CD4-positive, alpha-beta T cell treated with Interleukin-21 for 1 hour (primary cell): ENCODE results near the gene ZNF714.
"Not testable (repeated sequence)": the region's sequence is repeated elsewhere in the genome, so short reads cannot be mapped to it uniquely, and the experiment has no call there.

ENCODE experiments used
- DNase-seq: peaks from one replicate; pipeline ENCODE4 v3.0.0-alpha.2; 2020

Gene ZNF714

GRCh38 chr19:21133633-21134032, 51.6 kb downstream of the ZNF714 start:
- no peak for DNase-seq

- DNase-seq, result no peak
These were observed 52.9 kb downstream of the ZNF714 start for GRCh38 chr19:21134934-21135366.

- no peak for DNase-seq
These were observed 53.4 kb downstream of the ZNF714 start for GRCh38 chr19:21135433-21135832.

- DNase-seq, result no peak
These were observed 56.1 kb downstream of the ZNF714 start for GRCh38 chr19:21138130-21138529.

- not testable (repeated sequence) for DNase-seq
These were observed 59.0 kb downstream of the ZNF714 start for GRCh38 chr19:21141006-21141405.

- peak; percentile 94 for DNase-seq
These were observed 59.9 kb downstream of the ZNF714 start, which contains the start of gene ZNF431 for GRCh38 chr19:21141787-21142464. Gene ZNF431 (plus strand): TSS chr19:21142040. CDS start chr19:21142184, 144 bp downstream.

- DNase-seq, result no peak
These were observed 61.4 kb downstream of the ZNF714 start for GRCh38 chr19:21143428-21143827.

GRCh38 chr19:21143854-21144253, 61.9 kb downstream of the ZNF714 start:
- DNase-seq, result no peak

- DNase-seq, result no peak
These were observed 65.5 kb downstream of the ZNF714 start for GRCh38 chr19:21147540-21147939.

- DNase-seq, result no peak
These were observed 66.7 kb downstream of the ZNF714 start for GRCh38 chr19:21148681-21149080.

- no peak for DNase-seq
These were observed 67.9 kb downstream of the ZNF714 start for GRCh38 chr19:21149877-21150276.

- no peak for DNase-seq
These were observed 69.5 kb downstream of the ZNF714 start for GRCh38 chr19:21151460-21151859.

- DNase-seq, result no peak
These were observed 76.6 kb downstream of the ZNF714 start for GRCh38 chr19:21158523-21159135.

- no peak for DNase-seq
These were observed 82.5 kb downstream of the ZNF714 start for GRCh38 chr19:21164541-21164940.

- DNase-seq, result no peak
These were observed 84.4 kb downstream of the ZNF714 start for GRCh38 chr19:21166436-21166835.
